Stimulated activated CD8-positive, alpha-beta memory T cell treated with anti-CD3 and anti-CD28 coated beads, Interleukin-7, amount 100 ng/mL, for 24 hours (primary cell): Measurements from ENCODE around the gene DLG2.
"Not testable (repeated sequence)": the region's sequence is repeated elsewhere in the genome, so short reads cannot be mapped to it uniquely, and the experiment has no call there.

Experiments used
- DNase-seq: peaks from one replicate; pipeline ENCODE4 v3.0.0-alpha.2; 2020; ENCODE audit warnings: low read depth

Gene DLG2

GRCh38 chr11:85231588-85231987 is 395.6 kb downstream of the DLG2 start:
- DNase-seq, result no peak

GRCh38 chr11:85229723-85230122 is 397.4 kb downstream of the DLG2 start:
- not testable (repeated sequence) for DNase-seq

GRCh38 chr11:85196968-85197367 is 430.2 kb downstream of the DLG2 start:
- no peak for DNase-seq

- no peak for DNase-seq
Observed at GRCh38 chr11:85195934-85196333, 431.2 kb downstream of the DLG2 start.

GRCh38 chr11:85187992-85188391 is 439.2 kb downstream of the DLG2 start:
- no peak for DNase-seq

GRCh38 chr11:85184721-85185120 is 442.4 kb downstream of the DLG2 start:
- no peak for DNase-seq

GRCh38 chr11:85182441-85183387 is 444.4 kb downstream of the DLG2 start:
- no peak for DNase-seq

GRCh38 chr11:85180528-85180927 is 446.6 kb downstream of the DLG2 start:
- no peak for DNase-seq

GRCh38 chr11:85171648-85172257 is 455.4 kb downstream of the DLG2 start:
- DNase-seq, result no peak

- DNase-seq, result no peak
Observed at GRCh38 chr11:85170184-85170583, 457.0 kb downstream of the DLG2 start.

- DNase-seq, result no peak
Observed at GRCh38 chr11:85167471-85167870, 459.7 kb downstream of the DLG2 start.

- DNase-seq, result no peak
Observed at GRCh38 chr11:85167038-85167437, 460.1 kb downstream of the DLG2 start.

- DNase-seq, result no peak
Observed at GRCh38 chr11:85165819-85166218, 461.3 kb downstream of the DLG2 start.

- no peak for DNase-seq
Observed at GRCh38 chr11:85164743-85165142, 462.4 kb downstream of the DLG2 start.

GRCh38 chr11:85154294-85154693 is 472.9 kb downstream of the DLG2 start:
- DNase-seq, result no peak

- no peak for DNase-seq
Observed at GRCh38 chr11:85137597-85137996, 489.5 kb downstream of the DLG2 start.

- DNase-seq, result no peak
Observed at GRCh38 chr11:85133636-85134035, 493.5 kb downstream of the DLG2 start.

- no peak for DNase-seq
Observed at GRCh38 chr11:85132851-85133585, 494.1 kb downstream of the DLG2 start.

- no peak for DNase-seq
Observed at GRCh38 chr11:85127349-85127748, 499.8 kb downstream of the DLG2 start.

- DNase-seq, result no peak
Observed at GRCh38 chr11:85123752-85124231, 503.4 kb downstream of the DLG2 start.

GRCh38 chr11:85118151-85118550 is 509.0 kb downstream of the DLG2 start:
- DNase-seq, result no peak

GRCh38 chr11:85115798-85116197 is 511.3 kb downstream of the DLG2 start:
- no peak for DNase-seq

- DNase-seq, result no peak
Observed at GRCh38 chr11:85114786-85115185, 512.4 kb downstream of the DLG2 start.
